ENCODE results near the gene PTPRG. TPM values are rescaled to one million over a fixed set of nuclear protein-coding genes. Genes with fewer than 3 reads are reported as not detected.

PTPRG gene
- total and polyA plus RNA-seq, 2 of the 13 experiments (the other 11 are each of a cell fraction or from before 2014, with no cell fraction given), result 8.0 to 25.3 TPM

- DNase-seq (ENCODE audit: low spot score) (no peak), FAIRE-seq (no peak), ATAC-seq (no peak)
- ChIA-PET CTCF (ENCODE audit: low intra/inter-chr PET ratio, low total read pairs) (no interaction called here), POLR2A (no interaction called here)
- Histone ChIP-seq H3K27me3 (ENCODE audit: control insufficient read depth in 1 of 2, insufficient read depth in 2 of 2, low read length in 2 of 2) (no peaks in the 10 kb centered on the region), H3K4me2 (ENCODE audit: low read depth, low read length) (no peak overlapping the region), H3K9ac (ENCODE audit: insufficient read depth, low read depth, low read length) (no peak overlapping the region), H4K20me1 (ENCODE audit: insufficient read depth, low read length) (no peaks in the 10 kb centered on the region), H3K4me3 (replicated peaks in 1 of 3; ENCODE audit: insufficient read depth in 1 of 3, low read depth in 2 of 3, low read length in 3 of 3) (no peak overlapping the region), H2AFZ (ENCODE audit: low read length) (no peak overlapping the region), H3K4me1 (ENCODE audit: insufficient read depth, low read length) (no peaks in the 10 kb centered on the region), H3K27ac (ENCODE audit: extremely low read length, insufficient read depth, low read length) (no peak overlapping the region), H3K9me3 (ENCODE audit: low read length) (no peaks in the 10 kb centered on the region), H3K36me3 (replicated peaks in 1 of 2; ENCODE audit: control insufficient read depth in 1 of 2, insufficient read depth in 2 of 2, low read length in 2 of 2) (peaks cover 0 to 5% of the 10 kb centered on the region in 2 experiments; a peak in 1 of 5 replicates), H3K79me2 (ENCODE audit: insufficient read depth, low read length) (no peaks in the 10 kb centered on the region)
- intact Hi-C loops (cut with micrococcal nuclease; ENCODE audit: unreplicated experiment), result no loop called here
- BruUV-seq (replicated peaks), result no TSS peak
- WGBS (ENCODE audit: low lambda C conversion rate), result 95% methylated on average over 3 of the region's 3 CpGs
- in situ Hi-C loops (cut with HindIII; ENCODE audit: extremely low pct_ligation_motif_present, low pct_unique_long_range_greater_than_20kb), result no loop called here
- TF ChIP-seq ZNF761 (CRISPR knock-in tag; conservative IDR thresholded peaks at IDR 0.05) (no peak), KLF13 (CRISPR knock-in tag; IDR thresholded peaks at IDR 0.05) (no peak), ZMAT5 (CRISPR knock-in tag; IDR thresholded peaks at IDR 0.05; ENCODE audit: borderline replicate concordance, low read depth) (no peak), ZNF44 (CRISPR knock-in tag; IDR thresholded peaks at IDR 0.05) (no peak), ZFP37 (CRISPR knock-in tag; IDR thresholded peaks at IDR 0.05; ENCODE audit: borderline replicate concordance) (no peak), RBAK (CRISPR knock-in tag; IDR thresholded peaks at IDR 0.05) (no peak), ZNF441 (CRISPR knock-in tag; IDR thresholded peaks at IDR 0.05; ENCODE audit: borderline replicate concordance) (no peak), NPAS2 (CRISPR knock-in tag; IDR thresholded peaks at IDR 0.05; ENCODE audit: borderline replicate concordance) (no peak), ZNF724P (CRISPR knock-in tag; IDR thresholded peaks at IDR 0.05; ENCODE audit: borderline replicate concordance) (no peak), MED13 (CRISPR knock-in tag; IDR thresholded peaks at IDR 0.05) (no peak), ISL2 (CRISPR knock-in tag; IDR thresholded peaks at IDR 0.05) (no peak), ZNF740 (CRISPR knock-in tag; IDR thresholded peaks at IDR 0.05) (no peak), ZSCAN31 (CRISPR knock-in tag; IDR thresholded peaks at IDR 0.05; ENCODE audit: low read depth) (no peak), FOXO4 (CRISPR knock-in tag; conservative IDR thresholded peaks at IDR 0.05) (no peak)
These were observed 692.6 kb downstream of the PTPRG start for GRCh38 chr3:62253971-62254370.

Data from HepG2 (cell line).